ENCODE results near the gene LOX. TPM values are rescaled to one million over a fixed set of nuclear protein-coding genes. Genes with fewer than 3 reads are reported as not detected.
"Not testable (repeated sequence)": the region's sequence is repeated elsewhere in the genome, so short reads cannot be mapped to it uniquely, and the experiment has no call there.

The LOX gene
- total RNA-seq, 1 donor = 14.3 TPM

DNA sequence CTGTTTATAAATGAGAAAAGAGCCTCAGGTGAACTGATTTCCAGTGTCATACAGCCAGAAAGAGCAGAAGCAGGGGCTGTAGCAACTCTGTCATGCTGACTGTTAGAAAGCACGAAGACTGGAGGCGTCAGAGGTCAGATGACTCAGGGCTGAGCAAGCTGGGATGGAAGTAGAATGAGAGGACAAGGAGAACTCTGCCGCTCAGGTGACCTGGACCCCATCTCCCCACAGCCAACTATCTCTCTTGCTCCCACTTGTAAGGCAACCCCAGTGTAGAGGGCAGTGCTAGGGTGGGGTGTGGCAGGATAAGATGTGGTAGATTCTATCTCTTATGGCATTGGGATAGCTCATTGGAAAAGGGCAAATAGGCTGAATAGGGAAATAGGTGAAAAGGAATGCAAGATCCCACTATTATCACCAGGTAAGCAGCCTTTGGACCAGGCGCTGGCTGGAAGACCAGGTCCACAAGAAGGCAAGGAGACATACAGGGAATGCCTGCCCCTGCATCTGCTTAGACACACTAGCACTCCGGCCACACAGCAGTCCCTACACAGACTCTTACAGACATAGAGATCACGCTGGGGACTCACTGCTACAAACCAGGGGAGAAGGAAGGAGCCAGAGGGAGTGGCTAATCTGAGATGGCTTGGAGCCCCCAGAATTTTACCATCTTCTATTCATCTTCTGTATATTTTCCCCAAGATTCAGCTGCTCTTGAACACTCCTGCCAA lies 21.2 kb upstream of the LOX start:
- no peak for DNase-seq (ENCODE audit: low read depth in 2 of 3, low spot score in 2 of 3)

DNA sequence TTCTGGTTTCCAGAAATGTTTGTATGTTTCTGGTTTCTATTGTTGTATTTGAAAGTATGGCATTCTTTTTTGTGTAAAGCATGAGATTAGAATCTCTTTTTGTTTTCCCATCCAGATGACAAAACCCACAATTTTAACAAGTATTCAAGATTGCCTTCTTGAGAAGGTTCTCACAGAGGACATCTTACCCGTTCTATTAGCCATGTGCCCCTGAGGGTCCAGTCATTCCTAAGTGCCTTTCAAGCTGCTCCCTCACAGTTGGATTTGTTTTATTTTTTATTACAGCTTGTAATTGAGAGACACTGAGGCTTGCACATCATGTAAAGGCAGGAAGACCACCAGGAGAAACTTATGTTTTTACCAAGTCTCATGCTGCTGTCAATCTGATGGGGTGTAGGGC lies 19.3 kb upstream of the LOX start:
- no peak for DNase-seq (ENCODE audit: low read depth in 2 of 3, low spot score in 2 of 3)

DNA sequence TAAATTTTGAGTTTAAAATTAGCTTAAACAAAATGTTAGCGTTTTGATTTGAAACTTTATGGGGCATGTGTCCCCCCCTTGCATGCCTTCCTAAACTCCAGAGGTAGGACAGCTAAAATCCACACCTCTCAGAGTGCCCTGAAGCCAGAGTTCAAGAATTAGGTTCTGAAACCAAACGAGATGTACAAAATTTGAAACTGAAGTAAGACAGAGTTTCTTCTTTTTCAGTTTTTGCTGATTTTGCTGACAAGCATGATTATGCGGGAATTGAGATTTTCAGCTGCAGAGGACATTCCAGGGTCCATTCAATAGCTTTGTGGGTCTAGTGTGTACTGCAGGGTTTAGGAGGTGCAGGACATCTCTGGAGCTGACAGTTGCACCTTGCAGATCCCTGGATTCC lies 17.1 kb upstream of the LOX start:
- DNase-seq (ENCODE audit: low read depth in 2 of 3, low spot score in 2 of 3) = no peak

DNA sequence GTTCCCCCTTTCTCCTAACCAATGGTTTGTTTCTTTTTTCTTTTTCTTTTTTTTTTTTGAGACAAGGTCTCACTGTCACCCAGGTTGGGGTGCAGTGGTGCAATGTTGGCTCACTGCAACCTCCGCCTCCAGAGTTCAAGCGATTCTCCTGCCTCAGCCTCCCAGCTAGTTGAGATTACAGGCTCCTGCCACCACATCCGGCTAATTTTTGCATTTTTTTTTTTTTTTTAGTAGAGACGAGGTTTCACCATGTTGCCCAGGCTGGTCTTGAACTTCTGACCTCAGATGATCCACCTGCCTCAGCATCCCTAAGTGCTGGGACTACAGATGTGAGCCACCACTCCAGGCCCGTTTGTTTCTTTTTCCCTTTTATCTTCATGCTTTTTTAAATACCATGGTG lies 16.2 kb upstream of the LOX start:
- DNase-seq (ENCODE audit: low read depth in 2 of 3, low spot score in 2 of 3) = not testable (repeated sequence)

DNA sequence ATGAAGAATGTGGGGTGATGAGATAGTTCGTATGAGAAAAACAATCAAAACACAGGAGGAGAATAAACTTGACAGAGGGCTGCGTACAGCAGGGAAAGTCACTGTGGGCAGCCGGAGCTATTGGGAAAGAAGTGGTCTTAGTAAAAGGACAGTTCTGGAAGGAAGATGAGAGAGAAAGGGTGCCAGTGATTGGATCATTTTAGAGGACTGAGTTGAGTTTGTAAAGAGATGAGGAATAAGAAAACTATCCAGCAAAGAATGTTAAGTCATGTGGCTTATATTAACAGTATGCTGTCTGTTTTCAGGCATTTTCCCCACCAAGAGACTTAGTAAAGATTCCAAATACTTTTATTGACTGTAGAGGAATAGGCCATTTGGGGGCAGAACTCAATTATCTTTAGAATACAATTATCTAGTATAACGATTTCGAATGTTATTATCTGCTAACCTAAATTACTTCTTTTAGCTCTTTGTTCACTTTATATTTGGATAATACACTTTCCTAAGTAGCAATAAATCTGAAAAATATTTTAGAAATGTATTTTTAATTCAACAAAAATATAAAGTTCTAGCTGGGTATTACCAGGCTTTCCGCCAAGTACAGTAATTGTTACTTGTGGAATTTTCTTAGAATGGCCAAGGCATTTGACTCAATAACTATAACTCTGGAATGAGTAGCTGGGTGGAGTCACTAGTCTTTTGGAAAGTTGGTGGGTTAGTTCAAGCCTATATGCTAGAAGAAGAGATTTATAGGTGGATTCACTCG lies 15.5 kb upstream of the LOX start:
- DNase-seq (ENCODE audit: low read depth in 2 of 3, low spot score in 2 of 3) = no peak

DNA sequence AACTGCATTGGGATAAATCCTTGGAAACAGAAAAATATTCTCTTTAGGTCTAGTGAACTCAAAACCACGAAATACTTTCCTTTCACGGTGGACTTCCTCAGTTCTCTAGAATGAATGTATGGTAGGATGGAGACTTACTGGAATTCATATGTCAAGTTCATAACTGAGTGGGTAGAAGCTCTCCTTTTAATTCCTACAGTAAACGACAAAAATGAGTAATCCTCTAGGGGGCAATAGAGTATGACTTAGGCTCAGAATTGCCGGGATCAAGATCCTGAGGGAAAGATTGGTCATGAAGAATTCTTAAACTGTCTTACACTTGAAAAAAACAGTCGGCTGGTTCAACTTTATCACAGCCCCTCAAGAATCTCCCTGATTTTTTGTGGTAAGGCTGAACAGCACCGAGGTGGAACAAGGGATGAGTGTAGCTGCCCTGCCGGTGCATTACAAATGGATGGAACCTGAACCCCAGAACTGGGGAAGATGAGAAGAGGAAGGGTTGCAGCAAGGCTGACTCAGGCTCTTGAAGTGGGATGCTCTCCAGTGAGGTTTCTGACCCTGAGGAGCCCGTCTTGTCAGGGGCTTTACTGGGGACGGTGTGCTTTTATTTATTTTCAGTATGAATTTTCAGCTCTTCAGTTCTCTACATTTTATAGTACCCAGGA lies 14.0 kb upstream of the LOX start:
- DNase-seq (ENCODE audit: low read depth in 2 of 3, low spot score in 2 of 3) = no peak

DNA sequence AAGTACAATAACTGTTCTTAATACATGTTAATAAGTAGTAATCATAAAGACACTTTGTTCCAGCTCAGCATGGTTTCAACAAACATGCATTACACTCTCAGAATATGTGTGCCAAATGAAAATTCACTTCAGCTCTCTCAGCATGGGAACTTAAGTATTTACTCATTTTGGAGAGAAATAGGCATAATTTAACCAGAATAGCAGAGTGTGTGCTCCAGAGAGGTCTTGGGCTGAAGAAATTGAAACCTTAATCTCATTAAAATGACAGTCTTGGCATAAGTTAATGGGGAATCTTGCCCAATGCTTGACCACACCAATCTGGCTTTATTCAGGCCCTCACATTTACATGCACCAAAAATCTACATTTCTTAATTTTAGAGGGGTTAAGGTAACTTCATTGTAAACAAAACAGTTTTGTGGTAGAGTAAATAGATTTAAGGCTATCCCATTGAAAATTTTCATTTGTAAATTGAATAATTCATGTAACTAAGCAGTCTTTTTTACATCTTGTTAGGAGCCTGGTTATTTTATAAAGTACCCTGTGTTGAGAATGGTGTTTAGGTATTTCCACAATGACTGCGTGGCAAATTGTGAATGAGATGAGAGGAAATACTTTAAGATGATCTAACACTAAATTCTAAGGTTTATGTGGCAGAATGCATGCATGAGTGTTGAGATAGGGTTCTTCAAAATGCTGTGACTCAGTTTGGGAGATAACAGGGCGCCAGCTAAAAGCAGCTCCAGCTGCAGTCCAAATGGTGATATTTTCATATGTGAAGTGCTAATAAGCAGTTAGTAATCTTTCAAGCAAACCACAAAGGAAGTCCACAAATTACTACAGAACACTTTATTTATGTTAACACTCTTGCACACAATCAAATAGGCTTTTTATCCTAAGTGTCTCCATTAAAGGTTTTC lies 11.3 kb upstream of the LOX start:
- DNase-seq (ENCODE audit: low read depth in 2 of 3, low spot score in 2 of 3) = peak in 2 of 3 donors; percentile 18 to 35

DNA sequence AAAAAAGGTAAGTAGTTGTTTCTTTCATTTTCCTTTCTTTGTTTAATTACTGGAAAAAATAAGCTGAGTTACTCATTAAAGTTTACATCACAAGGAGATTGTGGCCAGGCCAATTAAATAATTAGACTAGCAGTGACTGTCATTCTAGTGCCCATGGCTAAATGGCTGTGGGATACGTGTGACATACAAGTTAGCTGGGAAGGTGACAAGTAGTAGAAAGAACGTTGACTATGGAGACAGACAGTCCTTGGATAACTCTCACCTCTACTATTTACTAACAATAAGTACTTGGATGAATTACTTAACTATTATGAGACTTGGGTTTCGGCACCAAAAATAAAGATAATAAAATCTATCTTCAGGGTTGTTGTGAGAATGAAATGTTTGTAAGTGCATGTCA lies 7.0 kb upstream of the LOX start:
- DNase-seq (ENCODE audit: low read depth in 2 of 3, low spot score in 2 of 3) = no peak

DNA sequence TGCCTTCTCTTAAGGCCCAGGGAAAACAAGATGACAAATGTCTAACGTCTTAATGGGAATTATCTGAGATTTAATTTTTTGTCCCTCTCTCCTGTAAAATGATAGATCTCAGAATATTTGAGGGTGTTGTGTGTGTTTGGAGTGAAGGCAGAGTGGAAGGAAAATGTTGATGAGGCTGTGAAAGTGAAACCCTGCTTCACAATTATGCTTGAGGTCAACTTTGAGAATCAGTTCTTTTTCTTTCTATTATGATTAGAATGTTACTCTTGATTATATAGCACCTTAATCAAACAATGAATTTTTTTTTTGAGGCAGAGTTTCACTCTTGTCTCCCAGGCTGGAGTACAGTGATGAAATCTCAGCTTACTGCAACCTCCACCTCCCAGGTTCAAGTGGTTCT lies 5.5 kb upstream of the LOX start:
- no peak for DNase-seq (ENCODE audit: low read depth in 2 of 3, low spot score in 2 of 3)

DNA sequence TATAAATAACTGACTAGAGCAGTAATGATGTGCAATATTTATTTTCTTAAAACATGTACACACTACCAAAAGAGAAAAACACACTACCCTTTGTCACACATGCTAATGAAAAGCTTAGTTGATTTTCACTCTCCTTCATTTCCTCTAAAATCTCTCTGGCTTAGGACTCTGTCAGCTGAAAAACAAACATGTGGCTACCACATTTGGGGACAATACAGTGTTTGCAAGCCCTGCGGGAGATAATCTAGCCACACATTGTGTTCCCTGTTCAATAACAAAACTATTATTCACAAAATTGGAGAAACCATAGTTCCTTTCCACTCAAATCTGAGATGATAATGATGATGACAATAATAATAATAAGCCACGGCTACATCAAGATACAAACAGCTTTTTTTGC lies 3.5 kb upstream of the LOX start:
- DNase-seq (ENCODE audit: low read depth in 2 of 3, low spot score in 2 of 3) = no peak

DNA sequence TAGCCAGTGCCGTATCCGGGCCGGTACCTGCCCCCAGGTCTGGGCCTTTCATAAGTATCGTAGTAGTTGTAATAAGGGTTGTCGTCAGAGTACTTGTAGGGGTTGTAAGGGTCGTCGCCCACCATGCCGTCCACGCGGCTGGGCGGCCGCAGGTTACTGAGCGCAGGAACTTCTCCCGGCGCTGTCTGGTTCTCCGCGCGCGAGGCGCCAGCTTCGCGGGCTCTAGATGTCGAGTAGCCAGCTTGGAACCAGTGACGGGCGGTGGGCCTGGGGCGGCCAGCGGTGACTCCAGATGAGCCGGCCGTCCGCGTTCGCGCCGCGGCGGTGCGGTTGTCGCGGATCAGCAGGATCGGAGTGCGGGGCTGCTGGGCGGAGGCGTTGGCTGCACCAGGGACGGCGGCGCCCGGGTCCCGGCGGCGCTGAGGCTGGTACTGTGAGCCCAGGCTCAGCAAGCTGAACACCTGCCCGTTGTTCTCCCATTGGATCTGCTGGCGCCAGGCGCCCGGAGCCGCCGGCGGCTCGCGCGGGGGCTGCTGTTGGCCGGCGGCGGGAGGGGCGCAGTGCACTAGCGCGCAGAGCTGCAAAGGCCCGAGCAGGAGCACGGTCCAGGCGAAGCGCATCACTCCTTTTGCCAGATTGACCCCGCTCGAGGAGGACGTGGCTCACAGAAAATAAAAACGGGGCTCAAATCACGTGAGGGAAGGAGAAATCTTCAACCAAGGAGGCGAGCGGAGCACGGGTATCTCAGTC lies 518 bp downstream of the LOX start:
- DNase-seq (ENCODE audit: low read depth in 2 of 3, low spot score in 2 of 3) = peak in 2 of 3 donors; percentile 18 to 26

DNA sequence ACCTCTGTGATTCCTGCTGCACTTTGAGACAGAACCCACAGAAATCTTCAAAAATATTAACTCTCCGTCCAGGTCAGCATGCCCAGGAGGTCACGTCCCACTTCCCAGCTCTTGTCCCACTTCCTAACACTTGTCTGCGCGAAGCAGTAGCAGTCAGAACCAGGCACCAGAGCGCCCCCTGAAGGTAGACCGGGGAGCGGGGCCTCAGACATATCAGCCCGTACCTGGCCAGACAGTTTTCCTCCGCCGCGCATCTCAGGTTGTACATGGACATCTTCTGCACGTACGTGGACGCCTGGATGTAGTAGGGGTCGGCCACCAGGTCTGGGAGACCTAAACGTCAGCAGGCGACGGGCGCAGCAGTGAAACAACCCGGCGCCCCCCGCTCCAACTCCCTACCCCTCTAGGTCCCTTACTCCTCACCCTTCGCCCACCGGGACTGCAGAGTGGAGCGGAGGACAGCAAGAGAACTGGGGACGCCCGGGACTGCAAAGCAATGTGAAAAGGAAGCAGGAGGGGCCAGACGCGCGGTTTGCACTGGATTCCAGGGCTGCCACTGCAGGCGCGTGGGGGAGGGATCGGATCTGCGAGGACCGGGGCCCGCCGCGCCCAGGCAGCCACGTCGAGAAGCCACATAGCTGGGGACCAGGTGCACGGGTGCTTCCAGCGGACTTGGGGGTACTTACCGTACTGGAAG lies 1.2 kb downstream of the LOX start:
- DNase-seq (ENCODE audit: low read depth in 2 of 3, low spot score in 2 of 3) = peak in 2 of 3 donors; percentile 67 to 76

DNA sequence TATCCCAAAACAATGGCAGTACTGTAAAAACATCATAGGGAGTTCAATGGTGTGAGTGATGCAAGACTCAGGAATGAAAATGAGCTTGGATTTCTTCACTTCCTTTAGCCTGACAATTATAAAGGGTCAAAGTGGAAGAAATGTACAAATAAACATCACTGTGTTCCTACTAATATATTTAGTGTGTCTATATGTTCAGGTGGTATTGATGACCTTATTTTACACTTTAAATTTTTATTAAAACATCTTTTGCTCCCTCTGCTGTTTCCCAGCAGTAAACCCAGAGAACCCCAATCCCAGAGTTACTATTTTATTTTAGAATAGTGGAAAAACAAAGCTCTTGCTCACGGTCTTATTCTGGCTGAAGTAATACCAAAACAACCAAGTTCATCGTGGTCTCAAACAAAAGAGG lies 2.0 kb downstream of the LOX start:
- DNase-seq (ENCODE audit: low read depth in 2 of 3, low spot score in 2 of 3) = no peak

DNA sequence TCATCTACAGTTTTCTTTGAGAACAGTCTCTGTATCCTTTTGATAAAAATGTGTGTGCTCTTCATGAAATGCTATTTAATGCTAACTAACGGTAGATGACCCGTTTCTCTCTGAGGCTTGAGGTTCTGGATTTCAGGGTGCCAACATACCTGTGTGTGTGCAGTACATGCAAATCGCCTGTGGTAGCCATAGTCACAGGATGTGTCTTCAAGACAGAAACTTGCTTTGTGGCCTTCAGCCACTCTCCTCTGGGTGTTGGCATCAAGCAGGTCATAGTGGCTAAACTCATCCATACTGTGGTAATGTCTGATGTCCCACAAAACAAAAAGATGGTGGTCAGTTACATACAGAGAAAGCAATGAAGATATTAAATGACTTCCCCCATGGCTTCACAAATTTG lies 4.2 kb downstream of the LOX start:
- no peak for DNase-seq (ENCODE audit: low read depth in 2 of 3, low spot score in 2 of 3)

DNA sequence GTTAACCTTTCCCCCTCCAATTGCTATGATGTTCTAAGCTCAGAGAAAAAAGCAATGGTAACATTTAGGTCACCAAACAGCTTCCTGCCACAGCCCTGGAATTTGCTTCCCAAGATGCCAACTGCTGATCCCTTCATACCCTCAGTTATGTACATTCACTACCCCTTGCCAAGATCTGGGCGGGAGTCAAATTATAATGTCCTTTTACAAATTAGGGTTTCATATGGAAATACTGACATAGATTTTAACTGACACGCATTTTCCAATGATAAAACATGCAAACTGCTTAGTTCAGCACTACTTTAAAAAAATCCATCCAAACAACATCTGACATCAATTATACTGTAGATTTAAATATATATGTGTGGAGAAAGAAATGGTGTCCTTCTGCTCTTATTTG lies 5.0 kb downstream of the LOX start:
- no peak for DNase-seq (ENCODE audit: low read depth in 2 of 3, low spot score in 2 of 3)

DNA sequence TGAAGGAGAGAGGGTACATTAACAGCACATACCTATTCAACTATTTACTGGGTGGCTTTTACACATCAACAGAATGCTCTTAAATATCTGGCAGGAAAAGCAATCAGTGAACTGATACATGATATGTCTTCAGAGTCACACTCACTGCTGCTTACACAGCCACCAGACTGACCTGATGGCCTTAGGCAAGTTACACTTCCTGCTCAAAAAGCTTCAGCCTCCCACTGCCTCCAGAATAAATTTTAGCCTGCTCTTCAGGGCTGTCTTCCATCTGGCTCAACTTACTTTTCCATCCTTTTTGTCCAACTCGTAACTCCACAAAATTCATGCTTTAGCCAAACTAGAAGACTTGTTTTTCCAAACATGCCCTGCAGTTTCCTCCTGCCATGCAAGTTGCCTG lies 10.7 kb downstream of the LOX start:
- DNase-seq (ENCODE audit: low read depth in 2 of 3, low spot score in 2 of 3) = no peak

DNA sequence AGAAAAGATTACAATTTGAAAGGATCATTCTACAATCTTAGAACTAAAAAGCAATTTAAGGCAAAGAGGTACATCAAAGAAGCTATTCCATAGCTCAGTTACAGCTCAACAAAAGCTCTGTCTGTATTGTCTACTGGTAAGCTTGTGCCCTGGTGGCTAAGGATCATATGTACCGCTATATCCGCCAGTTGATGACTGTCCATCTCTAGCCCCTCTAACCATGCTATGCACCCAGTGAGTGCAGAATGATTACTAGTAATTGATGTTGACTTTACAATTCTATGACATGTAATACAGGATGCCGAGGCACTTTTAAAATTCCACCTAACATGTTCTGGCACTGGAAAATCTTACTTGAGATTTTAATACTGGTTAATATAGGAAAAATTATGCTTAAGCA lies 13.1 kb downstream of the LOX start:
- DNase-seq (ENCODE audit: low read depth in 2 of 3, low spot score in 2 of 3) = no peak

DNA sequence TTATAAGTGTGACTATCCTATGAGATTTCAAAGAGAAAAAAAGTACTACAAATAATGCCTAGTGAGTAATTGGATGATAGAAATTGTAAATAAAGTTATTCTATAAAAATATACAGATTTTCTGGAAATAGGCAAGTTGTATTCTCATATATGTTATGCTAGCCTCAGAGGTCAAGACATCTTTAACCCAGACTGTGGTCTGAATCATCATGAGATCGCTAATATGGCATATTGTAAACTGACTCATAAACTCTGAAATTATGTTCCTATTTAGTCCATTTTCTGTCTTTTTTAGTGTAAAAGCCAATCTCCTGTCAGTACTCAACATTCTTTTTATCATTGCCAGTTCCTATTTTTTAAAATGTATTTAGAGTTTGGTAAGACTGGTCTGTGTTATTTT lies 14.2 kb downstream of the LOX start:
- no peak for DNase-seq (ENCODE audit: low read depth in 2 of 3, low spot score in 2 of 3)

DNA sequence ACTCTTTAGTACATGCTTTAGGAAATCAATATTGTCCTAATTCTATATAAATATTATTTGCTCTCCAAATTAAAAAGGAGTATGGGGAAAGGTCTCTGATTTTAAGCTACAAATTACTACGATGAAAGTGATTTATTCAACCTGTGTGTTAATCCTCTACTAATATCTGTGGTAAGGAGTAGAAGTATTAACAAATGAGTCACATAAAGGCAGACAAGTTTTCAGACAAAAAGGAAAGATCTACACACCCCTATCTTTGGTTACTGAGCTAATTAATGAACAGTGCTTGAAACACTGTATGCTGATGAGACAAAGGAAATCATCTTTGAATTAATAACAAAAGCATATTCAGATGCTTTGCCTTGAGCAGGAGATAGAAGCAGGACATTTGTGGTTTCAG lies 15.9 kb downstream of the LOX start:
- DNase-seq (ENCODE audit: low read depth in 2 of 3, low spot score in 2 of 3) = no peak

DNA sequence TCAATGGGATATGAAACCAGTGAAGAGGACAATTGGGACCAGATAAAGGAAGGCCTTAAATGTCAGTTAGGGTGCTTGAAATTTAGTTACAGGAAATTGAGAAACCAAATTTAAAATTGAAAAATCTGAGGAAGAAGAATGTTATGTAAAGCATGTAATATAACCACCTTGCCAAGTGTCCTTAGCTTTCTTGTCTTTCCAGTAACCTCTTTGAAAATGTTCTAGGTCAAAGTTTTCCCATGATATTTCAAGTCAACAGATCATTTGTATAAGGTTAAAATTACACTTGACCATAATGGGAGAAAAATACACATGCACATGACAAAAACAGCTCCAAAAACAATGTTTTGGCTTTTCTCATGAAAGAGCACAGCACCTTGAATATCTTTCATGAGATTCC lies 21.1 kb downstream of the LOX start:
- no peak for DNase-seq (ENCODE audit: low read depth in 2 of 3, low spot score in 2 of 3)

Measured in hematopoietic multipotent progenitor cell (in vitro differentiated cells).